ENCODE data around the gene CEP85L. TPM values are rescaled to one million over a fixed set of nuclear protein-coding genes. Genes with fewer than 3 reads are reported as not detected.

The CEP85L gene
- total RNA-seq, 1 experiment from 2014 or later = 4.9 TPM

GRCh38 chr6:118528129-118528528, 123.3 kb downstream of the CEP85L start:
- BruUV-seq (replicated peaks) = no TSS peak
- Histone ChIP-seq H3K4me2 (ENCODE audit: low read length) (no peak overlapping the region), H3K9ac (ENCODE audit: low read length) (no peak overlapping the region), H3K27me3 (ENCODE audit: insufficient read depth, low read length) (no peaks in the 10 kb centered on the region), H3K9me3 (ENCODE audit: control insufficient read depth in 1 of 2, insufficient read depth in 1 of 2, low read depth in 1 of 2, low read length in 2 of 2) (no peaks in the 10 kb centered on the region), H3K4me1 (ENCODE audit: control insufficient read depth in 1 of 2, insufficient read depth in 2 of 2, low read length in 2 of 2) (no peaks in the 10 kb centered on the region), H4K20me1 (ENCODE audit: insufficient read depth) (no peaks in the 10 kb centered on the region), H3K9me2 (ENCODE audit: insufficient read depth) (no peaks in the 10 kb centered on the region), H3K36me3 (ENCODE audit: control insufficient read depth in 1 of 2, insufficient read depth in 2 of 2, low read length in 2 of 2) (no peaks in the 10 kb centered on the region), H3K79me2 (ENCODE audit: insufficient read depth, low read length) (no peaks in the 10 kb centered on the region), H3K4me3 (replicated peaks in 1 of 2; ENCODE audit: low read depth in 1 of 2, low read length in 2 of 2) (no peak overlapping the region), H3K27ac (ENCODE audit: low read depth, low read length) (no peak overlapping the region), H2AFZ (ENCODE audit: low read depth, low read length, poor library complexity, severe bottlenecking) (no peak overlapping the region)
- ATAC-seq (no peak), DNase-seq (ENCODE audit: low read depth, low spot score) (no peak)
- TF ChIP-seq TCF7L2 (IDR thresholded peaks at IDR 0.05; ENCODE audit: borderline replicate concordance, extremely low read depth, insufficient read depth, insufficient read length) = no peak
- TF ChIP-seq REST (IDR thresholded peaks at IDR 0.05; ENCODE audit: low read depth) = no peak
- no peak for TF ChIP-seq EZH2phosphoT487 (IDR thresholded peaks at IDR 0.05; ENCODE audit: borderline replicate concordance)
- no peak for TF ChIP-seq CTCF (IDR thresholded peaks at IDR 0.05 in 2 of 3, conservative IDR thresholded peaks at IDR 0.05 in 1 of 3; ENCODE audit: borderline replicate concordance in 1 of 3, insufficient read depth in 1 of 3, low read depth in 2 of 3, low read length in 2 of 3)
- TF ChIP-seq ELF1 (IDR thresholded peaks at IDR 0.05; ENCODE audit: borderline replicate concordance, low read depth) = no peak
- TF ChIP-seq ZBTB33 (IDR thresholded peaks at IDR 0.05; ENCODE audit: extremely low read depth, insufficient replicate concordance, low read length) = no peak
- TF ChIP-seq CEBPB (IDR thresholded peaks at IDR 0.05; ENCODE audit: low read depth) = no peak
- TF ChIP-seq POLR2AphosphoS5 (IDR thresholded peaks at IDR 0.05; ENCODE audit: low read depth, low read length) = no peak
- no peak for TF ChIP-seq RAD21 (IDR thresholded peaks at IDR 0.05; ENCODE audit: low read depth)
- no peak for TF ChIP-seq ZFX (IDR thresholded peaks at IDR 0.05)
- intact Hi-C loops (cut with micrococcal nuclease) = no loop called here
- ChIA-PET RAD21 (ENCODE audit: low non-redundant PET in 1 of 2, low total read pairs in 2 of 2, uncharacterized antibody in 2 of 2, unreplicated experiment in 2 of 2) (no interaction called here), POLR2A (no interaction called here), CTCF (no interaction called here)

Measured in HCT116 (cell line).